Measurements from ENCODE around the gene HYAL4. TPM values are rescaled to one million over a fixed set of nuclear protein-coding genes. Genes with fewer than 3 reads are reported as not detected.
"Not testable (repeated sequence)": the region's sequence is repeated elsewhere in the genome, so short reads cannot be mapped to it uniquely, and the experiment has no call there.

The HYAL4 gene
- total RNA-seq, 1 donor from 2014 or later, result 0.18 TPM

- DNase-seq (ENCODE audit: extremely low read depth, low read depth, low spot score), result no peak
Observed at GRCh38 chr7:123845823-123846216, 851 bp downstream of the HYAL4 start.

- DNase-seq (ENCODE audit: extremely low read depth, low read depth, low spot score), result no peak
Observed at GRCh38 chr7:123846217-123846891, 1.4 kb downstream of the HYAL4 start.

GRCh38 chr7:123847868-123848267 lies 2.9 kb downstream of the HYAL4 start:
- DNase-seq (ENCODE audit: extremely low read depth, low read depth, low spot score), result no peak

- no peak for DNase-seq (ENCODE audit: extremely low read depth, low read depth, low spot score)
Observed at GRCh38 chr7:123849855-123850254, 4.9 kb downstream of the HYAL4 start.

- not testable (repeated sequence) for DNase-seq (ENCODE audit: extremely low read depth, low read depth, low spot score)
Observed at GRCh38 chr7:123851404-123851803, 6.4 kb downstream of the HYAL4 start.

GRCh38 chr7:123854291-123854690 lies 9.3 kb downstream of the HYAL4 start:
- not testable (repeated sequence) for DNase-seq (ENCODE audit: extremely low read depth, low read depth, low spot score)

GRCh38 chr7:123856428-123856827 lies 11.5 kb downstream of the HYAL4 start:
- not testable (repeated sequence) for DNase-seq (ENCODE audit: extremely low read depth, low read depth, low spot score)

GRCh38 chr7:123860848-123861247 lies 15.9 kb downstream of the HYAL4 start:
- no peak for DNase-seq (ENCODE audit: extremely low read depth, low read depth, low spot score)

- no peak for DNase-seq (ENCODE audit: extremely low read depth, low read depth, low spot score)
Observed at GRCh38 chr7:123862775-123863174, 17.8 kb downstream of the HYAL4 start.

GRCh38 chr7:123863461-123863860 lies 18.5 kb downstream of the HYAL4 start:
- no peak for DNase-seq (ENCODE audit: extremely low read depth, low read depth, low spot score)

GRCh38 chr7:123864012-123864411 lies 19.0 kb downstream of the HYAL4 start:
- no peak for DNase-seq (ENCODE audit: extremely low read depth, low read depth, low spot score)

GRCh38 chr7:123864436-123864835 lies 19.5 kb downstream of the HYAL4 start:
- no peak for DNase-seq (ENCODE audit: extremely low read depth, low read depth, low spot score)

GRCh38 chr7:123864966-123865365 lies 20.0 kb downstream of the HYAL4 start:
- DNase-seq (ENCODE audit: extremely low read depth, low read depth, low spot score), result no peak

GRCh38 chr7:123865517-123866117 lies 20.6 kb downstream of the HYAL4 start:
- peak; percentile 56 for DNase-seq (ENCODE audit: extremely low read depth, low read depth, low spot score)

GRCh38 chr7:123867225-123867624 lies 22.3 kb downstream of the HYAL4 start:
- no peak for DNase-seq (ENCODE audit: extremely low read depth, low read depth, low spot score)

- peak; percentile 18 for DNase-seq (ENCODE audit: extremely low read depth, low read depth, low spot score)
Observed at GRCh38 chr7:123871998-123872867, 27.3 kb downstream of the HYAL4 start.

- DNase-seq (ENCODE audit: extremely low read depth, low read depth, low spot score), result no peak
Observed at GRCh38 chr7:123872908-123873307, 27.9 kb downstream of the HYAL4 start.

- DNase-seq (ENCODE audit: extremely low read depth, low read depth, low spot score), result no peak
Observed at GRCh38 chr7:123876557-123877256, 31.7 kb downstream of the HYAL4 start.

- DNase-seq (ENCODE audit: extremely low read depth, low read depth, low spot score), result no peak
Observed at GRCh38 chr7:123879628-123880027, 34.7 kb downstream of the HYAL4 start.

- DNase-seq (ENCODE audit: extremely low read depth, low read depth, low spot score), result no peak
Observed at GRCh38 chr7:123881300-123881699, 36.3 kb downstream of the HYAL4 start.

GRCh38 chr7:123883154-123883553 lies 38.2 kb downstream of the HYAL4 start:
- DNase-seq (ENCODE audit: extremely low read depth, low read depth, low spot score), result no peak
